Muscle of arm (tissue), 12 donors: ENCODE results near the gene MOB3A. TPM values are rescaled to one million over a fixed set of nuclear protein-coding genes. Genes with fewer than 3 reads are reported as not detected.
"Not testable (repeated sequence)": the region's sequence is repeated elsewhere in the genome, so short reads cannot be mapped to it uniquely, and the experiment has no call there.

Experiments used
- DNase-seq: peaks from one replicate; pipeline ENCODE4 v3.0.0-alpha.2; 2013
- polyA plus RNA-seq, 12 donors: library from polyadenylated mRNA; unstranded; fragments of 120-200 nt; gene quantifications; one replicate each; pipeline ENCODE4 v1.2.1, GENCODE V29; 2013; ENCODE audit not compliant: insufficient read length in 12 of 12

MOB3A gene
- polyA plus RNA-seq, 12 donors = 14.5 to 28.4 (median 15.8) TPM; not detected in 1

DNA sequence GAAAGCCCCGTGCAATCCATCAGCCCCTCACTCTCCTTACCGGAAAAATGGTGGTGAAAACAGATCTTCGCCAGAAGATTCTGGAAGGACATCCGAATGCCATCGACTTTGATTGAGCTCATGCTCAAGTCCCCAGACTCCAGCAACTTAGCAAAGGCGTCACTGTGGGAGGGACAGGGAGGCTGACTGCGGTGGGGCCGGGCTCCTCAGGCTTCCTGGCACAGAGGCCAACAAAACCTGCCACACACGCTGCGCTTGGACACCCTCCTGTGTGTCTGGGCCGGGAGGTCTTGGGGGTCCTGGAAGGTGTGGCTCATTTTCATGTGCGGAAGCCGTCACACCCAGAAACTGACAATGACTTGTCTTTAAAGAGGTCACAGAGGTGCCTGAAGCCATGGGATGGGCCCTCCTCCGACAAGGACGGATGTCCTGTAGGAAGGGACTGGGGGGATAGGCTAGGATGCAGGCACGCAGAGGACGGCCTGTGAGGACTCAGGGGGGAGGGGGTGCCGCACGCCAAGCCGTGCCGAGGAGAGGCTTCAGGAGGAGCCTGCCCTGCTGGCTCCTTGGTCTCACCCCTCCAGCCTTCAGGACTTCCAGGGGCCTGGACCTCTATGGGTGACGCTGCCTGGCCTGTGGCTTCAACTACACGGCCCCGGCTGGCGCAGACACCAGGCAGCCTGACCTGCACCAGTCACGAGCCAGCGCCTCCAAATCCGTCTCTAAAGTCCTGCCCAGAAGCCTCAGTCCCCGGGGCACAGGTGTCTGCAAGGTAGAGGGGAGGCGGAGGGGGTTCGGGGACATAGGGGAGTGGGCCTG lies 13.1 kb upstream of the MOB3A start:
- no peak for DNase-seq

DNA sequence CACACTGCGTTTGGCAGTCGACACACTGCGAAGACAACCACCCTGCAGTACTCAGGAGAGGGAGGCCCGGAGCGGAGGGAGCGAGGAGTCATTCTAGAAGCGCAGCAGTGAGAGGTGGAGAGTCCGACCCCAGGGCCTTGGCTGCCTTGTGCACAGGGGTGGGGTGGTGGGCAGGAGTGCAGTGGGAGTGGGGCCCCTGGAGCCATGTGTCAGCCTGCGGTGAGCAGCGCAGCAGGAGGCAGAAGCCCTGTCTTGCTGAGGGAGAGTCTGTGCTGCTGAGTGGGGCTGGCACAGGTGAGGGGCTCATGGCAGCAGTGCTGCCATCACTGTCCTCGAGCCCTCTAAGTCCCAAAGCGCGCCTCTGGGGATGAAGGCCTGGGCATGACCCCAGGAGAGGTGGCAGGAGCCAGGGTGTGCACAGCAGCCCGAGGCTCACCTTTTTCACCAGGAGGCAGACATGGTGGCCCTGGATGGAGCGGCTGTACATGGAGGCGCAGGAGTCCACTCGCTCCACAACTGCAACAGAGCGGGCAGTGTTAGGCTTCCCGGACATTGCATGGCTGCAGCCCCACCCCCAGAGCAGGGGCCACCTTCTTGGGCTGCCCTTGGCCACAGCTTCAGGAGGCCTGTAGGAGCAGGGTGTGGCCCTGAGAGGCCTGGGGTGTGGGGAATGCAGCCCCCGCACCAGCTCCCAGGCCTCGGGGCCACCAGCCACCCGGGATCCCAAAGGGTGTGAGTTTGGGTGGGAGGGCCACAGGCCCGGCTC lies 12.3 kb upstream of the MOB3A start:
- DNase-seq = no peak

GRCh38 chr19:2103045-2103707 lies 7.0 kb upstream of the MOB3A start:
- DNase-seq = no peak

DNA sequence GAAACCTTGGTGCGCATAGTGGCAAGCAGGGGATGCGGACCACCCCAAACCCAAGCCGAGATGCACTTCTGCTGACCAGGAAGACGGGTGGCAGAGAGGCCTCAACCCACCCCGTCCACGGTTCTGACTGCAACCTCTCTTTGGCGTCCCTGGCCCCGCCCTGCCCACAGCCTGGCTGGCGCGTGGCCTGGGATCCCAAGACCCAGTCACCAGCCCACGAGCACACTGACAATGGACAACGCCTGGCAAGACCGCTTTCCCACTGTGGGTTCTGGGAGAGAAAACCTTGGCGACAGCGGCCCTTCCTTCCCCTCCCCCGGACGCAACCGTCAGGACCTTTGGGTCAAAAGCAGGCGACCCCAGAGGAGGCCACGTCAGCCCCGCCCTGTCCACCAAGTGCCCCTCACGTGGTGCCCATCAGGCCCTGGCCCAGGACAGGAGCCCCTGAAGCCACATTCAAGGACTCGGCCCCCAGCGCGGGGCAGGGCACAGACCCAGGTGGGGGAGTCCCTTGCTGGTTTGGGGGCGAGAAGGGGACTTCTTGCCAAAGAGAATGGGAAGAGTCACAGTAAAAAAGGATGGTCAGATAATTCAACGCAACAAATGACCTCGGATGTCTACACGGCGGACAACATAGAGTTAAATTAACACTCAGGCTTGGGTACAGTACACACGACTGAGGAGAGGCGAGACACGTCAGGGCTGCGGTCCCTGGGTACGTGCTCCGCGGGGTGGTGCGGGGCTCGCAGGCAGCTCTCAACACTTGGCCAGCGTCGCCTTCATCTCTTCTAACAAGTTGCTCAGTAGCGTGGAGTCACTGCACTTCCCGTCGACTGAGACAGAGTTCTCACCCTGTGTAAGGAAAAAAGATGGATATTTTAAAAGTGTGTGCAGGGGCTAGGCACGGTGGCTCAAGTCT lies 5.5 kb upstream of the MOB3A start:
- no peak for DNase-seq

DNA sequence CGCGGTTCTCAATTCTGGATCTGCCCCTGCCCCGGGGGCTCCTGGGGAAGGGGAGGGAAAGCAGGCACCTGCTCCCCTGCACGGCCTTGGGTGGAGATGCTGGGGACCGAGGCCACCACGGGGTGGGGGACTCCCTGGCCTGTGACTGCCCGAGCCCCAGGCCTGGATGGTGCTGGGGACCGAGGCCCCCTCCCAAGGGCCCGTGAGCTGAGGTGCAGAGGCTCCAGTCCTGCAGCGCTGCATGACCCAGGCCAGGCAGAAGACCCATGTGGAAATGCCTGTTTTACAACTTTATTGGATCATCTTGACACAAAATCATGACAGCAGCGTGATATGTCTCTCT lies 4.6 kb upstream of the MOB3A start:
- no peak for DNase-seq

DNA sequence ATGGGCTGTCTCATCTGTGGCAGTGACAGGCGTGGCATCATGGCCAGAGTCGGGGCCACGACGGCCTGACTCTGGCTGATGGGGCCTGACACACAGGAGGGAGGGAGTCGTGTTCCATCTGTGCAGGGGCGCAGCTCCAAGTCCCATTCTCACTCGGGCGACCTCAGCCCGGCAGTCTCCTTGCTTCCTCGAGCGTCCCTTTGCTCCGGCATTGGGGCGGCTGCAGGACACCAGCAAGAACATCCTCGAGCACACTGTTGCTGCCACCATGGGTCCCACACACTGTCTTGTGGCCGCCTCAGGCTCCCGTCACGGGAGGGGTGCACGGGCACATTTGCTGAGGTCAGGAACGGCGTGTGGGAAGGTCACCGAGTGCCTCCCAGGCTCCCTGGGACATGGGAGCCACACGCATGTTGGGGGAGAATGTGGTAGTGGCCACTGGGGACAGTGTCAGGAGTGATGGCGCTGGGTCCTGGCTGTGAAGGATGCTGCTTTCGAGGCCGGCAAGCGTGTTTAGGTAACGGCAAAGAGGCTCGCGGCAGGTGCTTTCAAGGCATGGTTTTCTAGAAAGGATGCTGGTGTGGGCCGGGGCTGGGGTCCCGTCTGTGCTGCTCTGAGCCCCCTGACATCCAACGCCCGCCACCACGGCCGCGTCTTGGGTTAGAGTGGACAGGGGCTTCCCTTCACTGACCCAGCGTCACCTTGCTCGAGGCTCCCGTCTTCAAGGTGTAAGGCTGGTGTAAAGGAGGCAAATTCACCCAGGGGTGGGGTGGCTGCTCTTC lies 4.0 kb upstream of the MOB3A start:
- DNase-seq = no peak

DNA sequence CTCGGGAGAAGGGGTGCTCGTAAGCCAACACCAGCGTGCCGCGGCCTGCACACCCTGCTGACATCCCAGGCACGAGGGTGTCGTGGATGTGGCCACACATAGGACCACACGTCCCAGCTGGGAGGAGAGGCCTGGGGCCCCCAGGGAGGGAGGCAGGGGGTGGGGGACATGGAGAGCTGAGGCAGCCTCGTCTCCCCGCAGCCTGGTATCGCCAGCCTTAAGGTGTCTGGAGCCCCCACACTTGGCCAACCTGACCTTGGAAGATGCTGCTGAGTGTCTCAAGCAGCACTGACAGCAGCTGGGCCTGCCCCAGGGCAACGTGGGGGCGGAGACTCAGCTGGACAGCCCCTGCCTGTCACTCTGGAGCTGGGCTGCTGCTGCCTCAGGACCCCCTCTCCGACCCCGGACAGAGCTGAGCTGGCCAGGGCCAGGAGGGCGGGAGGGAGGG lies 3.0 kb upstream of the MOB3A start:
- no peak for DNase-seq

DNA sequence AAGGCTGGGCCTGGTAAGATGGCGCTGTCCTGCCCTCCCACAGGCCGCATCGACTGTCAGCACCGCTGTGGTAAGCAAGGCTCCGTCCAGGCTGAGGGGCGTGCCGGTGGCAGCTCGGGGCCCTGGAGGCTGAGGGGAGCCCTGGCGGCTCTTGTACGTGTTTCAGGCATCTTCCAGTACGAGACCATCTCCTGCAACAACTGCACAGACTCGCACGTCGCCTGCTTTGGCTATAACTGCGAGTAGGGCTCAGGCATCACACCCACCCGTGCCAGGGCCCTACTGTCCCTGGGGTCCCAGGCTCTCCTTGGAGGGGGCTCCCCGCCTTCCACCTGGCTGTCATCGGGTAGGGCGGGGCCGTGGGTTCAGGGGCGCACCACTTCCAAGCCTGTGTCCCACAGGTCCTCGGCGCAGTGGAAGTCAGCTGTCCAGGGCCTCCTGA lies 1.8 kb upstream of the MOB3A start:
- DNase-seq = no peak

- no peak for DNase-seq
Observed at GRCh38 chr19:2097203-2097885, 1.2 kb upstream of the MOB3A start.

DNA sequence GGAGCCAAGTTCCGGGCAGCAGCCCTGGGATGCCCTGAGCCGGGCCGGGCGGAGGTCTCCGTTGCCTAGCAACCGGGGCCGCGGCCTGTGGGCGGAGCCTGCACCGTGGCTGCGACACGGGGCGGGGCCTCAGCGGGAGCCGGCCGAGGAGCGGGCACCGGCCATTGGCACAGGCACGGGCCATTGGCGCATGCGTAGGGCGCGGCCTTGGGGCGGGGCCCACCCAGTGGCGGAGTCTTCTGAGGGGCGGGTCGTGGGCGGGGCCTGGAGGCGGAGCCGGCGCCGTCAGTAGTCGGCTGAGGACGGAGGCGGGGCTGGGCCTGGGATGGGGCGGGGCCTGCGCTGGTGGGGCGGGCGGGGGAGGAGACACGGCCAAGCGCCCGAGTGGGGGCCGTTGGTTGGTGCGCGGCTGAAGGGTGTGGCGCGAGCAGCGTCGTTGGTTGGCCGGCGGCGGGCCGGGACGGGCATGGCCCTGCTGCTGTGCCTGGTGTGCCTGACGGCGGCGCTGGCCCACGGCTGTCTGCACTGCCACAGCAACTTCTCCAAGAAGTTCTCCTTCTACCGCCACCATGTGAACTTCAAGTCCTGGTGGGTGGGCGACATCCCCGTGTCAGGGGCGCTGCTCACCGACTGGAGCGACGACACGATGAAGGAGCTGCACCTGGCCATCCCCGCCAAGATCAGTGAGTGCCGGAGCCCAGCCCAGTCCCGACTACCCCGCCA lies 515 bp upstream of the MOB3A start, which contains the start of gene IZUMO4:
IZUMO4 (plus strand) TSS at position 436 of the 723 bp plus-strand sequence; CDS start at position 467, 31 bp downstream.
- DNase-seq = peak; percentile 97

DNA sequence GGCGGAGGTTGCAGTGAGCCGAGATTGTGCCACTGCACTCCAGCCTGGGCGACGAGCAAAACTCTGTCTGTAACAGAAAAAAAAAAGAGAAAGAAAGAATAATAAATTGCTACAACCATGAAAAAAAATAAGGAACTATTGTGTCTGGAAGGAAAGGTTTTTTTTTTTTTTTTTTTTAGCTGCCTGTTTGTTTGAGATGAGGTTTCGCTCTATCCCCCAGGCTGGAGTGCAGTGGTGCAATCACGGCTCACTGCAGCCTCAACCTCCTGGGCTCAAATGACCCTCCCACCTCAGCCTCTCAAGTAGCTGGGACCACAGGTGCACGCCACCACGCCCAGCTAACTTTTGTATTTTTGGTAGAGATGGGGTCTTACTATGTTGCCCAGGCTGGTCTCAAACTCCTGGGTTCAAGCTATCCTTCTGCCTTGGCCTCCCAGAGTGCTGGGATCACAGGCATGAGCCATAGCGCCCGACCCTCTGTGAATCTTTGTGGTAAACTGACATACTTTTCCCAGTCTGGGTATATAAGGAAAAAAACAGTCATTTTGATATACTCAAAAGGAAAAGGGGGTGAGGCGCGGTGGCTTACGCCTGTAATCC lies 4.1 kb downstream of the MOB3A start:
- not testable (repeated sequence) for DNase-seq

DNA sequence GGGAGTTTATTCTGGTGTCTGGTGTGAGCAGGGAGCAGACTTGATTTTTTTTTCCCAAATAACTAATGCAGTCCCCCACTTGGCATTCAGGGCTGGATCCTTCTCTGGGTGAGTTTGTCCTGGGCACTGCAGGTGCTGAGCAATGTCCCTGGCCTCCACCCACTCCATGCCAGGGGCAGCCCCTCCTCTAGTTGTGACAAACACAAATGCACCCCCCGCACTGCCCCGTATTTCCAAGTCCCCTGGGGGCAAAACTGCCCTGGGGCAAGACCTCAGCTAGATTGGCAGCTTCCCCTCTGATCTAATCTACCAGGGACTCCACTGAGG lies 6.4 kb downstream of the MOB3A start:
- DNase-seq = no peak

GRCh38 chr19:2089001-2089711 lies 7.0 kb downstream of the MOB3A start:
- no peak for DNase-seq

- DNase-seq = no peak
Observed at GRCh38 chr19:2087621-2088100, 8.5 kb downstream of the MOB3A start.

- not testable (repeated sequence) for DNase-seq
Observed at GRCh38 chr19:2086695-2087620, 9.2 kb downstream of the MOB3A start.

DNA sequence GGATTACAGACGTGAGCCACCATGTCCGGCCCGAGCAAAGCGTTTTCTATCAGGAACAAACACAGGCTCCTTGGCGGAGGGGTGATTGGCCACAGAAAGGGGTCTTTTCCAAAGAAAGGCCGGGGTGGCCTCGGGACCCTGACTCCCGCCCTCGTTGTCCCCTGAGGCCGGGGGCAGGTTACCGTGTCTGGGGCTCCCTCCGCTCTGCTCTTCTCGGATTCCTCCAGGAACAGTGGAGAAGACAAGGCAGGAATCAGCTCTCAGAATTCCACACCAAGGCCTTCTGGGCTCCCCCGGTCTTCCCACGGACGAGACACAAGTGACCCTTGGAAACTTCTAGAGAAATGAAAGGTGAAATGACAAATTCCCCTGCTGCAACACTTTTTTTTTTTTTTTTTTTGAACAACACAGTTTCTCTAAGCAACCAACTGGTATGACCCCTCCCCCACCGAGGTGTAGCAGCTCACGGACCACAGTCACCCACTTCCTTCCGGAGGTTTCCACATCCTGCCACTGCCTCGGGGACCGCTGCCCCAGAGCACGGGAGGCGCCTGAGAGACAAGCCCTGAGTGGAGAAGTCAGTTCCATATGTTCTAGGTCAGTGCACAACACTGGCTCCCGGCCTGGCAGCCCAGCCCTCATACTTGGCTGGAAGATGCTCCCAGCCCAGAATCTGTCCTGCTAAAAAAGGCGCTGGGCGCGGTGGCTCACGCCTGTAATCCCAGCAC lies 11.0 kb downstream of the MOB3A start:
- no peak for DNase-seq
